ENCODE results near the gene OPCML.

Gene OPCML

DNA sequence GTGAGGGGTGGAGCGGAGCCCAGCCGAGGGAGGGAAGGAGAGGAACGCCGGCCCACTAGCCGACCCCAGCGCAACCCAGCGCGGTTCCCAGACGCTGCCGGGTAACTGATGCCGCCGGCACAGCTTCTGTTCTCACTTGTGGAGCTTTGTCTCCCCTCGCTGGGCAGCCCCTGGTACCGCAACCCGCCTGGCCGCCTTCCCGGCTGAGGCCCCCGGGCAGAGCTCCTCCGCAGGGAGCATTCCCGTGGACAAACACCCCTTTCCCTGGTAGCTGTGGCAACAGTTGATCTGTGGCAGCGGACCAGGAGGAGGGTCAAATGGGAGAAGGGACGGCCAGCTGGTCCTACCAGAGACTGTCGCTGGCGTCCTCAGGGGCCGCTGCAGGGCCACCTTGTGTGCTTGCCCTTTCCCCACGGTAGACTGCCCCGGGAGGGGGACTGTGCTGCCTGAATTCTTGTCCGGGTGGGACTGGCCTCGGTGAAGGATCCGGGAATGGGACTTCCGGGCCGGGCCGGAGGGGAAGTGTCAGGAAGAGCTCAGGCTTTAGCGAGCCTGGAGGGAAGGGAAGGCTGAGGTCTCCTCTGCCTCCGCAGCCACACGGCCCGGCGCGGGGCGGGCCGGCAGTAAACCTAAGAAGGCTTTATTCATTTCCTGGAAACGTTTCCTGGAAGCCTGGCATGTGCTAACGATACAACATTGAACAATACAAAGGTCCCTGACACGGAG lies 468.0 kb downstream of the OPCML start:
- DNase-seq, result no peak

DNA sequence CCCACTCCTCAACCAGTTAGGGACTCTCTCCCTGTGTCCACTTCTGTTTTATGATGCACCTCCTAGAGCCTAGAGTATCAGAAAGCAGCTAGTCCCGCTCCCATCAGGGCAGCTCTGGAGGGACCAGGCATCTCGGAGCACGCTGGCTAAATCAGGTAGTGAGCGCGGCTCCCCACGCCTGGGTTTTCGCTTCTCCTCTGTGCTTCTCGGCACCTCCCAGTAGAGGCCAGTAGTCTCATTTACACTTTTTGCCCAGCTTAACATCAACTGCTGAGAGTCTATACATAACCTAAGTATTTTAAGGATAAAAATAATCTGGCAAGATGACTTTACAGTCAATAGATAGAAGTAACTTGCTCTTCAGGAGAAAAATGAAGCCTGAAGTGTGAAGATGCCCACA lies 473.8 kb downstream of the OPCML start:
- no peak for DNase-seq

DNA sequence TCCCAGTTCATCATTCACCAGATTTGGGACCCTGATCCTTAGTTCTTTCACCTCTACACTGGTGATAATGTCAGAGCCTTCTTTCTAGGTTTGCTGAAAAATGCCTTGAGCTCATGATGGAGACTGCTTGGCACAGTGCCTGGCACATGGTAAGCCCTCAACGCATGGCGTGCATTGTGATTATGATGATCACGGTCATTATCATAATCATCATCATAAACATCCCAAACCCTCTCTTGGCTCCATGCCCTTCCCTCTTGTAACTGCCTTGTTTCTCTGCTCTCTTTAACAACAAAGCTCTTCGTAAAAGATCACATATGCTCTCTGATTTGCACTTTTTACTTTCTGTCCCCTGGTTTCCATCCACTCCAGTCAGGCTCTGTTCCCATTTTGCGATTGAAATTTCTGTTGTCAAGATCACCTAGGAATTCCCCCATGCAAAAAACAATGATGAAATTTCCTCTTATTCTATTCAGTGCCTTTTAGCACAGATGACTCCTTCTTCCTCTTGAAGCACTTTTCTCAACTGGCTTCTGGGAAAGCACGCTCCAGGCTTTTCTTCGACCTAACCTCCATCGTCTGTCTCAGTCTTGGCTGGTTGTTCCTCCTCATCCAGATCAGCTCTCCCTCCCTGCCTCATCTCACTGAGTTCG lies 479.1 kb downstream of the OPCML start:
- no peak for DNase-seq

DNA sequence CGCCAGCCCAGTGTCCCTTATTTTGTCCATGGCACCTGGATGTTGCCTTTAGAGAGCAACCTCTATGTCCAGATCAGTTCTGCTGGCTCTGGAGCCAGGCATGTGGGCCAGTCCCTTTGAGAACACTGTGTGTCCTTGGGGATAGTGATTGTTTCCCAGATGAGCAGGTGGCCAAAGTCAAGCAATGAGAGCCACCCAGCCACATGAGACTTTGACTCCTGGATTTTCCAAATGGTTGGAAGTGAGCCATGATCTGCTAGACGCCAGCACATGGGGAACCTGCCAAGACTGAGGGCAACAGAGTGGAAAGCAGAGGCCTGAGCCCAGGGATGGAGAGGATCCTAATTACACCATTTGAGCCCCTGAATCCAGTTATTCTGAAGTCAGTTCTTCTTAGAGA lies 479.8 kb downstream of the OPCML start:
- no peak for DNase-seq

DNA sequence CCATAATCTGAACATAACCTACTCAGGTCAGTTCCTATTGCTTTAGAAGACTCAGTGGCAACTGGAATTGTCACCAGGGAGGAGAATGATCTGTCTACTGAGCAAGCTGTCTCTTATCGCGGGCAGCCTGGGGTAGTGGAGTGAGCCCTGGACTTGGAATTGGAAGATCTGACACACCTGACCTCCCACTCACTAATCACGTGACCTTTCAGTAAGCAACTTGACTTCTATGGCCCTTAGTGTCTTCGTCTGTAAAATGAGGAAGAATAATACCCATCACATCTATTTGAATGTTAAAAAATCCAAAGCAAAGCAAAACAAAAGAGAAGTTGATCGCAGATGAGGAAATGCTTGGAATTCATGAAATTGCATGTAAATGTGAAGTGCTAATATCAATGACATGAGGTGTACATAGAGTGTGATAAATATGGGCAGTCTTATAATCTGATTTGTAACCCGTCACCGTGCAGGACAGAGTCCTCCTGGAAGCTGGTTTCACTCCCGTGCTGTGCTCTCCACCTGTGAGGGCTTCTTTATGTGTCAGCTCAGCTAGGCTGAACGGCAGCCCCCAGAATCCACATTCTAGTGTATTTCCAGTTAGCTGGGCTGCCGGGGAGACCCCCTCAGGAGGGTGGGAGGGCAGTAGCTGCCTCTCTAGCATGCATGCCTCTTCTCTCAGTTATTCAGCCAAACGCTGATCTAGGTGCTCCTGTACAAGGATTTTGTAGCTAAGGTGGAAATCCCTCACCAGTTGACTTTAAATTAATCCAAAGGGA lies 482.9 kb downstream of the OPCML start:
- DNase-seq, result no peak

DNA sequence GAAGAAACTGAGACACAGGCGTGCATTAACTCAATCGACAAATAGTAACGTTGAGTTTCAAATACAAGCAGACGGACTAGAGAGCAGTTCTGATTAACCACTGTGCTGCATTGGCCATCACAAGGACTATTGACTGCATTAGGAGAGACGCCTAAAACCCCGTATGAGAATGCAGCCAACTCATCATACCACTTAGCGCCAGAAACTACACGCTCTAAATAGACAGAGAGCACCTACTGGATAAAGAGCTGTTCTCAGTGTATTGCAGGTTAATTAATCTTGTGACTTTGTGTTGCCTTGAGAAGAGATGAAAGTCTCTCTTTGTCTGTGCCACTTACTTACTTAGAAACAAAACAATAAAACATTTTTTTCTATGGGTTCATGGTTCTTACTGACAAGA lies 484.0 kb downstream of the OPCML start:
- DNase-seq, result no peak

DNA sequence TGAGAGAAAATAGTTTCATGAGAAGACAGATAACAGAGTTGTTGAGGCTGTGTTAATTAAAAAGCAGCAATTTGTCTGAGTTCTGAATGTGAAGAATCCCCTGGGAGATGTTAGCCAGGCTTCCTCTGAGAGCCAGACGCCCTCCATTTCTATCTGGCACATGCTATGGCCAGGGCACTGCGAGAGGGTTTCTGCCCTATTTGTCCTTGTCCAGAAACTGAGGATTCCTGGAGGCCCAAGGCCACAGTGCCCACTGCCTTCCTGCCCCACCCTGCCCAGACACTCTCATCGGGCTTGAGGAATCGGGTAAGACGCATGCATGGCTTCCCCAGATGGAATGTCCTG lies 484.6 kb downstream of the OPCML start:
- no peak for DNase-seq

DNA sequence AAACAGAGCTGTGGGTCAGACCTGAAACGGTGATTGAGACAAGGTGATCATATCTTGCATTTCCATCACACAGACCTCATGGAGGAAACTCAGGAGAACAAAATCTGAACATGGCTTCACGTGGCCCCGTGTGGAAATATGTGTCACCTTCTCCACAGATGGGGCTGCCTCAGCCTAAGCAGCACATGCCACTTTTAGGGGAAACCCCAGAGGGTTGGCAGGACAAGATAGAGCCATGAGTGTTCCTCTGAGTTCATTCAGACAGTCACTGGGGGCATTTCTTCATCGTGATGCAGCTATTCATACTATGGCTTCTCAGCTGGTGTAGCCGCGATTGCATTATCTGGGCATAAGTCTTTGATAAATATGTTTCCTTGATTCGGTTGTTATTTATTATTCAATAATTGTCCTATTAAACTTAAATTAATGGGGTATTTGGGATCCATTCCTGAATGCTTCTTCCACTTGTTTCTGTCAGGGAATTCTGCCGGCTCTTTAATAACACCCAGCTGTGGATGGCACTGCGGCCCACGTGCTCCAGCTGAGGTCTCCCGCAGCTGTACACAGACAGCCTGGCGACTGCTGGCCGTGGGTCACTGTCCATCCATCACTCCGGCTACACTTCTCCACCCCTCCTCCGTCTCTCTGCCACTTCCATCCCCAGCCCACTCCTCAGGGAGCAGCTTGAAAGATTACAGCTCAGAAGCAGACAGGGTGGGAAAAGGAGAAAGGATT lies 485.1 kb downstream of the OPCML start:
- DNase-seq, result no peak

DNA sequence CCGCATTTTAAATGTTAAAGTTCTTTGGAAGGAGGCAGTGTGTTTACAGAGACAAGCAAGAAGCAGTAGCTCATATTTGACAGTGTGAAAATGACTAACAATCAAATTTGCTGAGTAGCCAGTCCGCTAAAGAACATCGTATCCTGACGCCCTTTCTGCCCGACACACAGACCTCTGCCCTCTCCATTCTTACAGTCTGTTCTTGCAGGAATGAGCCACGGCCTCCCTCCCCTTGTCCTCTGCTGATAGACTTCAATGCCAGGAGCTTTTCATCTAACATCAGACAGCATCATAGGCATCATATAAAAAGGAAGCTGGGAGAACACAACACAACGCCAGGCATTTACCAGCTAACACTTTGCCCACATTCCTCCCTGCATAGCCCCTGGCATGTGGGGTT lies 486.0 kb downstream of the OPCML start:
- DNase-seq, result no peak

DNA sequence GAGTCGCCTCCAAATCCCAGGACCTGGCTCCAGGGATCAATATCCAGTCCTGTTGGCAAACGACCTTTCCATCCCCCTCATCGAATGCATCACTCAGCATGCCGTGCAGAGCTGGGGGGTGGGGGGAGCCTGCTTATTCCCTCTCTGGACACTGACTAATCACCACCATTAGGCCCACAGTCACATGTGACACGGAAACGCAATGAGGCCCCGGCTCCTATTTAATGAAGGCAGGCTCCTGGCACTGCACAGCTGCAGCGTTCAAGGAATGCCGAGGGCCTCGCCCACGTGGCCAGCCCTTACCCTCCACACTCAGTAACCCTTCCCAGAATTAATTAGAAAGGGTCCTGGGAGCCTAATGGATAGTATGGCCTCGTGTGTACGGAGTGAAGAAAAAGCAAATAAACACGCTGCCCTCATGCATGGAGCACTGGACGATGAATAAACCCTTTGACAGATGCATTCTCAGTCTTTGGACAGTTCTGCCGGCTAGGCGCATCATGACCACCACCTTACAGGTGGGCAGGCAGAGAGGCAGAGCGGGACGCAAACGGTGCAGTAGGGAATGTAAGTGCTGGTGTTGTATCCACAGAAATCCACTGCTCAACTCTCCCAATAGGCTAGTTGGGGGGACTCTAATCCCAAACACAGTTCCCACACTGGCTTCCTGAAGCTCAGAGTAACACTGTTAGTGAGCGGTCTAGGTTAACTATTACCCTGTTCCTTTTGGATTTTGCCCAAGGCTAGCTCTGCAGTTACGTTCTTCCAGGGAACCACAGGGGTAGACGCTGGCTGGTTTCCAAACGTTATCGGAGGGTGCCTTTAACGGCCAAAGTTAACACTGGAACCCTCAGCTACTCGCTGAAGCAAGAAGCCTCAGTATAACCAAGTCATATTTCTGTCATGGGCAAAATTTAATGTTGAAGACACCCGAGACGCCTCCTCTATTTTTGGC lies 490.1 kb downstream of the OPCML start:
- no peak for DNase-seq

DNA sequence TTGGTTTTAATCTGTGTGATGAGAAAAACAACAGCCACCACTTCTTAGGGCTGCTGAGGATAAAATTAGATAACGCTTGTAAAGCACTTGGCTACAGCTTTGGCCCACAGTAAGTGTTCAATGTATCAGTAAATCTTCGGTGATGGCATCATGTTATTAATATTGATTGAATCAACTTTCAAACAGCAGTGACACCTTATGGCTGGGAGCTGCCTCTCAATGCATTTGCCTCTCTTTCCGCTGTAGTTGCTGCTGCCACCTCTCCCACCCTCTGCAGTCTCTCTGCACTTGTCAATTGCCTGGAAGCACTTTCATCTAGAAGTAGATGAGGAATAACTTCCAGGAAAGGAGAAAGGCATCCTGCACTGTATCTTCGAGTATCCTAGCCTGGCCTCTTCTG lies 491.1 kb downstream of the OPCML start:
- no peak for DNase-seq

DNA sequence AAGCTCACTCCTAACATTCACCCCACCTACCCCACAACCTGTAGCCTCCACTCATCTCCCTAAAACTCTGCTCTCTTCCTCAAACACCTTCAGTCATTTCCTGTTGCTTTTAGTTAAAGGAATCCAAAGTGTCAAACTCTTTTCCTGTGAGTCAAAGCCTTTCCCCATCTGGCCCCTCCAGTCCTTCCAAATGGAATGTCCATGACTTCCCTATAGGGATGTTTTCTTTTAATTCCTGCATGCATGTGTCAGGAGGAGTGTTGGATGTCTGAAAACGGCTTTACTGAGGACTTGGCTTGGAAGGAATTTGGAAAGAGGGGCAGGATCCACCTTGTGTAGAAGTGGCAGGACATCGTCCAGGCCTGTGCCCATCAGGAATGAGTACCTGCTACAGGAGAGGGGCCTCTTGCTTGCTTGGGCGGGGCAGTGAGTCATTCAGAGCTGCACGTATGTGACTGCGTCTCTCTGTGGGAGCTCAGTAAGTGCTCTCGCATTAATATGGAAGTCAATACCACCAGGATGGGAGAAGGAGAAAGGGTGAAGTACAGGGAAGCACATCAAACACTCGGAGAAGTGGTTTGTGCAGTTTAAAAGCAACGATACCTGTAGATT lies 491.9 kb downstream of the OPCML start:
- DNase-seq, result no peak

DNA sequence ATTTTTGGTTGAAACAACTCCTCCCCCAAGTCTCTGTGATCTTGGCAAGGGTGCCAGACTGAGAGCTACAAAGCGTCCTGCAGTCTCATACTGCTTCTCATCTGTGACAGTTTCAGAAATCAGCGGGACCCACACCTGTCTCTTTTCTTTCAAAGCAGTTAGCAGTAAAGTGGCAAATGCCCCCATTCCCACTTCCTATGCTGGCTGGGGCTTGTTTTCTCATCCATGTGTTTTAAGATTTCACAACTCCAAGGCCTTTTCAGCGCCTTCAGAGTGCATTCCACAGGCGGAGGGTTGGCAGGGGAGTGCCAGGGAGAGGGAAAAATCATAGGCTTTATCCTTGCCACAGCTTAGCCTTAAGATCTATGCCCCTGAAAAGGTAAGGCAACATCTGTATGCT lies 493.5 kb downstream of the OPCML start:
- DNase-seq, result no peak

DNA sequence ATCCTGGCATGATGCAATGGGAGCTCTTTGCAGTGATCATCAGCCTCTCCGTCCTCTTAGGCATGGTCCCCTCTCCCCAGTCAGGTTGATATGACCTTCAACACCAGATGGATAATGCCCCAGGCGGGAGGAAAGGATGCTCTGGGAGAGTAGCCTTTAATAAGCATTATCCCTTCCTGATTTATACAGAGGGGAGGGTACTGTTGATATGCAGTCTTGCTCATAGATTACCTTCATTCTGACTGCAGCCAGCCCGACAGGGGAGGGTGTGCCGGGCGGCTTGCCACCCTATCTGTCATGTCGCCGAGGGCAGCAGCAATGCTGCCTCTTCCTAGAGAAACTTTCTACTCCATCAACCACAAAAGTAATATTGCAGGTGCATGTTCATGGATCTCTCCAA lies 497.4 kb downstream of the OPCML start:
- DNase-seq, result no peak

DNA sequence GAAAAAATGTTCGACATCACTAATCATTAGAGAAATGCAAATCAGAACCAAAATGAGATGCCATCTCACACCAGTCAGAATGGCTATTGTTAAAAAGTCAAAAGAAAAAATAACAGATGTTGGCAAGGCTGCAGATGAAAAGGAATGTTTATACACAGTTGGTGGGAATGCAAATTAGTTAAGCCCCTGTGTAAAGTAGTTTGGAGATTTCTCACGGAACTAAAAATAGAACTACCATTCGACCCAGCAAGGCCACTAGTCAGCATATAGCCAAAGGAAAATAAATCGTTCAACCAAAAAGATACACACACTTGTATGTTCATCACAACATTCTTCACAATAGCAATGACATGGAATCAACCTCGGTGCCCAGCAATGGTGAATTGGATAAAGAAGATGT lies 503.2 kb downstream of the OPCML start:
- no peak for DNase-seq

DNA sequence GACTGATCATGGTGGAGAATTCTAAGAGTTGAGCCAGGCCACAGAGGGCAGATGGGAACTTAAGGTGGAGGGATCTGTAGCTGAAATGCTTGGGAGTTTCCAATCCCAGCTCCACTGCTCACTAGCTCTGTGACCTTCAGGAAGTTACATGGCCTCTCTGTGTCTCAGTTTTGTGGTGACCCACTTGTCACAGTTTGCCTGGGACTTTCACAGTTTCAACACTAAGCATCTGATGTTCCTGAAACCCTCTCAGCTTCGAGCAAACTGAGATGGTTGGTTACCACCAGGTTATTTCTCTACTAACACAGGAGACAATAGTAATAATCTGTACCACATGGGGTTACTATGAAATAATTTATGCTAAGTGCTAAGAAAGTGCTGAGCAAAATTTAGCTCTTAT lies 505.3 kb downstream of the OPCML start:
- DNase-seq, result no peak

DNA sequence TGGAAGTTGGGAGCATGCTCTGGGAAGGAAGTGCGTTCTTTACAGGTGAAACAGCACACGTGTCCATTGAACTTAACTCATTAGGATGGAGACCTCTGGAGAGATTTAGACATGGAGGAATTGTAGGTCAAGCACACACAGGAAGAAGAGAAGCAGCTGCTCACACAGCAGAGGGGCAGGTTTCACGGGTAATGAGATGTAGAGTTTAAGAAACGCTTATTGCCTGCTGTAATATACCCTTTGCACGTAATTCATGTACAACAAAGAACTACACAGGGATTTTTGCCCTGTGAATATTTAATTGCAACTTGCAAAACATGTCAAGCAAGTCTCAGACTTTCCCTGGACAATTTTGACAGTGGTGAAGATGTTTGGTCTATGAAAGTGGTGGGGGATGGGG lies 508.0 kb downstream of the OPCML start:
- DNase-seq, result no peak

DNA sequence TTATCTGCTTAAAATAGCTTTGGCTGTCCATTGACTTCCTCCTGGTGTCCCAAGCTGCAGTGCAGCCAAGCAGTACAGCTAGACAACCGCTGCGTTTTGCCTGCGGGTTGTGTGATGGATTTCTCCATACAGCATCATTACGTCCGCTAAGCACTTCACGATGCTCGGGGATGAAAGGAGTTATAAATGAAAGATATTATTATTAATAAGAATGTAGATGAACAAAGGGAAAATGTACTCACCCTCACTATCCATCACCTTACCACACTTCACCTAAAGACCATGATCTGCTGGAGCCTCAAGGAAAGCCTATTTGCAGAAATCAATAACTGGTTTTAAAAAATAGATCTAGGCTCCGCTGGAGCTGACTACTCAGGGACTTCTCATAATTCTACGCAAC lies 509.1 kb downstream of the OPCML start:
- no peak for DNase-seq

DNA sequence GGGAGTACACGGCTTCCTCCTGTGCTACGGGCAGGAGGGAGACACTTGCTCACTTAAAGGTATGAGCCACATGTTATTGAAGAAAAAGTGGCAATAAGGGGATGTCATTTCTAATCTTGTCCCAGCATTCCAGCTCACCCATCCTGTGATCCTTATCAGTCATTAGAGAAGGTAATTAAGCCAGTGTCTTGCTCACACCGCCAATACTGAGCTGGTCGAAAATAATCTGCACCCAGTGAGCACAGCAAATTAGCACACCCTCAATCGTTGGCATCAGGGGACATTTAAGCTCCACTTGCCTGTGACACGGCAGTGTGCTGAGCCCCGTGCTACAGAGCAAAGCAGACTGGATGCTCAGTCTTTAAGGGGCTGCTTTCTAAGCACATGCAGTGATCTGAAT lies 510.7 kb downstream of the OPCML start:
- no peak for DNase-seq

DNA sequence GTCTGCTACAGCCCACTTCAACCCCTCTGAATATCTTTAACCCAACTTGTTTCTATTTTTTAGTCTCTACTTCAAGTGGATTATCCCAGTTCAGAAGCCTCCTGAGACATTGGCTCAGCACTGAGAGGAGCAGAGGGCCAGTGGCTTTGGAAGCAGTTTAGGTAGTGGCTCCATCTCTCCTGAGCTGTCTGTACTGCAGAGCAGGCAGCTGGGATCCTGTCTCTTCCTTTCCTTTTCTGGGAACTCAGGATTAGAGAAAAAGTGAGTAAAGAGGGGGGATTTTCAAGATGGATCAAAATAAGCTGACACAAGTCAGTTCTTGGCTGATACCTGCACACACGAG lies 512.0 kb downstream of the OPCML start:
- DNase-seq, result no peak

DNA sequence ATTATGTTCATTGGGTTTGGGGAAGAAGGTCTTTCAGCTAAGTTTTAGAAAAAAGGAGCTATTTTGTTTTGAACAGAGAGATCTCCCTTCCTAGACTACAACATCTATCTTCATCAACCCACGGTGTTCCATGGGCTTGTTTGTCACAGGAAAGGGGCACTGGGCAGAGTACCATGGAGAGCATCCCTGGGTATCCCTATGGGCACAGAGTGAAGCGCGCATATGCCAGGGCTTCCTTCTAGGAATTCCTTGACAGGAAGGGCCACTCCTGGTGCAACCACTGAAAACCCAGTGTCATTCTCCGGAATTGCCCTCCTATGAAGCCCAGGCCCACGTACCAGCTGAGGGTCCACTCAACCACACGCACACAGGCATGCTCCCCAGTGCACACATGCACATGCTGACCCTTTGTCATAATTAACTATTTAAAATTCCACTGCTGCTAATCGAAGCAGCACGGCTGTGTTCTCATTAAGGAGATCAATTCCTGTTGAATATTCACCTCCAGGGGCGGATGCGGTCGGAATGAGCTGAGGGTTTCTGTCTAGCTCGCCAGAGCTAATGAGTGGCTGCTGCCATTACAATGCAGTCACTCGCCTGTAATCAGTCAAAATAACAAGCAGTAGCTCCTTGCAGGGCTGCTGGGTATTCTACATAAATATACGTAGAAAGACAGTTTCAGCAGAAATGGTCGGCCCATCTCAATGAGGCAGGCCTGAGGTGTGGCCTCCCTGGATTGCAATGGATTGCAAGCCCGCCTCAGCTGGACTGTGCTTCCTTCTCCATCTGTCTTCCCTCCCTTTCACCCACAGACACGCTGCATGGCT lies 512.5 kb downstream of the OPCML start:
- no peak for DNase-seq

Data from inflammatory macrophage treated with lipopolysaccharide for 4 hours (primary cell).